Left lung (tissue), 10 donors: ENCODE results near the gene DMRTB1. TPM values are rescaled to one million over a fixed set of nuclear protein-coding genes. Genes with fewer than 3 reads are reported as not detected.

Source experiments
- ATAC-seq: fragments of 200-7000 bp; cut with Tn5 transposase; one replicate; pipeline ENCODE4 v1.9.1; 2020; ENCODE audit warnings: moderate library complexity
- DNase-seq, 4 donors: peaks; one replicate each; pipeline ENCODE4 v3.0.0-alpha.2; 2013 to 2020
- H3K27ac ChIP-seq, 2 donors: fragments of 200-600 bp; sonication (generic) in 1 of 2; one replicate each; pipeline versions ENCODE4 v1.5.0 to v1.8.0; 2020 to 2021
- H3K27me3 ChIP-seq, 2 donors: fragments of 200-600 bp; sonication (generic) in 1 of 2; one replicate each; pipeline versions ENCODE4 v1.5.0 to v1.8.0; 2020 to 2021
- H3K36me3 ChIP-seq, 2 donors: fragments of 200-600 bp; sonication (generic) in 1 of 2; one replicate each; pipeline versions ENCODE4 v1.5.0 to v1.8.0; 2020 to 2021
- H3K4me1 ChIP-seq, 2 donors: fragments of 200-600 bp; one replicate each; pipeline ENCODE4 v1.8.0; 2021
- H3K4me3 ChIP-seq, 2 donors: fragments of 200-600 bp; sonication (generic) in 1 of 2; one replicate each; pipeline versions ENCODE4 v1.5.0 to v1.8.0; 2020 to 2021; ENCODE audit warnings: mild to moderate bottlenecking in 1 of 2
- H3K9me3 ChIP-seq, 2 donors: fragments of 200-600 bp; sonication (generic) in 1 of 2; one replicate each; pipeline versions ENCODE4 v1.5.0 to v1.8.0; 2020 to 2021
- CTCF ChIP-seq, 2 donors: fragments of 200-600 bp; sonication (generic) in 1 of 2; IDR thresholded peaks; one replicate each; pipeline versions ENCODE4 v1.5.0 to v1.8.0; 2021; ENCODE audit warnings: antibody characterized with exemption in 2 of 2
- intact Hi-C, 2 donors: fragments of 100-400 bp; cut with DNase I; formaldehyde crosslinking; loops; one replicate each; pipeline versions ENCODE4 v1.11.2 to v1.14.2; 2022
- polyA plus RNA-seq, 6 donors: library from polyadenylated mRNA; unstranded; fragments of 120-200 nt; gene quantifications; one replicate each; pipeline ENCODE4 v1.2.1, GENCODE V29; 2013; ENCODE audit not compliant: insufficient read length in 6 of 6
- total RNA-seq, 2 donors: library from RNA; stranded (reverse); fragmentation: NEBNext Ultra II Directional; extraction: Animal tissue kit (Norgen Biotek cat#: 25700); gene quantifications; one replicate each; pipeline ENCODE4 v1.2.1, GENCODE V29; 2021
- donor health status: DM: no; HTN: yes; CAD: no.
- donor health status: DM: no; HTN: no; CAD: no.

DMRTB1 gene
- total and polyA plus RNA-seq, 8 donors = not detected

- intact Hi-C loops = no loop called here
- Histone ChIP-seq H3K9me3 (no peaks in the 10 kb centered on the region), H3K4me3 (no peak overlapping the region), H3K4me1 (no peaks in the 10 kb centered on the region), H3K27me3 (peaks cover 0 to 33% of the 10 kb centered on the region in 2 donors), H3K36me3 (no peaks in the 10 kb centered on the region), H3K27ac (no peak overlapping the region)
- no peak for TF ChIP-seq CTCF (IDR thresholded peaks at IDR 0.05)
- ATAC-seq = no peak
- DNase-seq = no peak
Observed at GRCh38 chr1:53416269-53416813, 42.9 kb upstream of the DMRTB1 start.

GRCh38 chr1:53417074-53417511 is 42.1 kb upstream of the DMRTB1 start:
- no peaks in the 10 kb centered on the region for H3K4me1 ChIP-seq
- ATAC-seq (no peak), DNase-seq (no peak)
- no peak overlapping the region for H3K4me3 ChIP-seq
- no peak for TF ChIP-seq CTCF (IDR thresholded peaks at IDR 0.05)
- no peak overlapping the region for H3K27ac ChIP-seq
- H3K9me3 ChIP-seq = no peaks in the 10 kb centered on the region
- intact Hi-C loops = no loop called here
- peaks cover 0 to 33% of the 10 kb centered on the region in 2 donors for H3K27me3 ChIP-seq
- no peaks in the 10 kb centered on the region for H3K36me3 ChIP-seq

- TF ChIP-seq CTCF (IDR thresholded peaks at IDR 0.05) = no peak
- no peaks in the 10 kb centered on the region for H3K36me3 ChIP-seq
- peaks cover 5 to 33% of the 10 kb centered on the region in 2 donors for H3K27me3 ChIP-seq
- intact Hi-C loops = no loop called here
- H3K4me3 ChIP-seq = no peak overlapping the region
- H3K9me3 ChIP-seq = no peaks in the 10 kb centered on the region
- no peaks in the 10 kb centered on the region for H3K4me1 ChIP-seq
- no peak for ATAC-seq
- no peak for DNase-seq
- H3K27ac ChIP-seq = no peak overlapping the region
Observed at GRCh38 chr1:53419034-53419433, 40.2 kb upstream of the DMRTB1 start.

- no peak for DNase-seq
- Histone ChIP-seq H3K36me3 (no peaks in the 10 kb centered on the region), H3K9me3 (no peaks in the 10 kb centered on the region), H3K4me3 (no peak overlapping the region), H3K27me3 (peaks cover 5 to 33% of the 10 kb centered on the region in 2 donors), H3K27ac (no peak overlapping the region), H3K4me1 (no peaks in the 10 kb centered on the region)
- TF ChIP-seq CTCF (IDR thresholded peaks at IDR 0.05) = no peak
- ATAC-seq = no peak
- intact Hi-C loops = no loop called here
Observed at GRCh38 chr1:53420341-53420740, 38.9 kb upstream of the DMRTB1 start.

GRCh38 chr1:53421208-53421607 is 38.0 kb upstream of the DMRTB1 start:
- intact Hi-C loops = no loop called here
- no peaks in the 10 kb centered on the region for H3K36me3 ChIP-seq
- no peaks in the 10 kb centered on the region for H3K4me1 ChIP-seq
- DNase-seq (no peak), ATAC-seq (no peak)
- no peaks in the 10 kb centered on the region for H3K9me3 ChIP-seq
- peaks cover 5 to 33% of the 10 kb centered on the region in 2 donors for H3K27me3 ChIP-seq
- TF ChIP-seq CTCF (IDR thresholded peaks at IDR 0.05) = no peak
- no peak overlapping the region for H3K27ac ChIP-seq
- H3K4me3 ChIP-seq = no peak overlapping the region
